HG03575 (cell line): ENCODE data around the gene HOXB13.
"Not testable (repeated sequence)": the region's sequence is repeated elsewhere in the genome, so short reads cannot be mapped to it uniquely, and the experiment has no call there.

Source experiments
- ATAC-seq: cut with Tn5 transposase; IDR thresholded peaks from one replicate; pipeline ENCODE4 v1.9.1; 2021; ENCODE audit not compliant: unreplicated experiment, insufficient number of reproducible peaks, low FRiP score; ENCODE audit errors: extremely low read depth

The HOXB13 gene

DNA sequence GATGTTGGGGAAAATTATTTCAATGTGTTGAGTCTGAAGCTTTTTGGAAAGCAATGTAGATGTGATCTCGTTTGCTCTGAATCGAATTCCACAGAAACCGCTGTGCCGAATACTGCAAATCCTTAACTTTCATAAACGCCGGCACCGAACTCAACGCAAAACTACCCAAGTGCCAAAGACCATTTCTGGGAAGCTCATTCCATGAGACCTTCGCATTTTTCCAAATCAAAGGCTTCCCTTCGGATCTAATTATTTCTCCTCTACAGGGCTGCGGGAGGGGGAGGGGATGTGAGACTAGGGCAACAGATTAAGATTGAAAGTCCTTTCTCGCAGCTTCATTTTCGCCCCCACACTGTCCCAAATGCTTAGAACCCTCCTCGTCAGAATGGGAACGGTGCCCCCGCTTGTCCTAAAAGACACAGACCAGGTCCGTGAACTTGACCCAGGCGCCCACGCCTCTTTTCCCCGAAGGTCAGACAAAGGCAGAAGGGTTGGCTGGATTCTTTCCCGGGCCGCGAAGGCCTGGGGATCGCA lies 10.3 kb downstream of the HOXB13 start:
- ATAC-seq = no peak

DNA sequence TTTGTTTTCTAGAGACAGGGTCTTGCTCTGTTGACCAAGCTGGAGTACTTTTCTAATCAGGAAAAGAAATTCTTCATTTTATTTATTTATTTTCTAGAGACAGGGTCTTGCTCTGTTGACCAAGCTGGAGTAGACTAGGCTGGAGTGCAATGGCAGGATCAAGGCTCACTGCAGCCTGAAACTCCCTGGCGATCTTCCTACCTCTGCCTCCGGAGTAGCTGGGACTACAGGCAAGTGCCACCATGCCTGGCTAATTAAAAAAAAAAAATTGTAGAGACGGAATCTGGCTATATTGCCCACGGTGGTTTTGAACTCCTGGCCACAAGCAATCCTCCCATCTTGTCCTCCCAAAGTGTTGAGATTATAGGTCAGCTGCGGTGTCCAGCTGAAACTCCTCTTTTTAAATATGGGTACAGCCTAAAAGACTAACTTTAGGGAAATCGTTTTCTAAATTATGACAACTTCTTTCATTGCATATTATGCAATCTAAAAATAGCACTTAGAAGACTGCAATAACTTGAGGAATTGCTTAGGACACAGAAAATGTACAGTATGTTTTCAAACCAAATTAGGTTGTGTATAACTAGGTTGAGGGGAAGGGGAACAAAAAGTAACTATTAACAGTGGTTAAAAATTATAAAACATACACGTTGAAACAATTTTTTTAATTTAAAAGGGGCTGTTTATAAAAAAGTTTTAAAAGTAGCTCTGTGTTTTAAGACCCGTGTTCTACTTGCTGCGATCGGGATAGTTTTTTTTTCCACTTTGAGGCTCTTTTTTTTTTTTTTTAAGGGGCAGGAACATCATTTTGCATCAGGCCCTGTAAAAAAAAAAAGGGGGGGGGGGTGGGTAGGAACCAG lies 11.0 kb downstream of the HOXB13 start:
- no peak for ATAC-seq

DNA sequence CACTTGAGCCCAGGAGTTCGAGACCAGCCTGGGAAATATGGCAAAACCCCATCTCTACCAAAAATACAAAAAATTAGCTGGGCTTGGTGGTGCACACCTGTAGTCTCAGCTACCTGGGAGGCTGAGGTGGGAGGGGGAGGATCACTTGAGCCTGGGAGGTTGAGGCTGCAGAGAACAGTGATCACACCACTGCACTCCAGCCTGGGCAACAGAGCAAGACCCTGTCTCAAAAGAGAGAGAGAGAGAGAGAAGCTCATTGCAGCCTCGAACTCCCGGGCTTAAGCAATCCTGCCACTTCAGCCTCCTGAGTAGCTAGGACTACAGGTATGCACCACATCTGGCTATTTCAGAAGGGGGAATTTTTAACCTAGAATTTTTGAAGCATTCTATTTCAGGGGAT lies 12.0 kb downstream of the HOXB13 start:
- ATAC-seq = not testable (repeated sequence)

DNA sequence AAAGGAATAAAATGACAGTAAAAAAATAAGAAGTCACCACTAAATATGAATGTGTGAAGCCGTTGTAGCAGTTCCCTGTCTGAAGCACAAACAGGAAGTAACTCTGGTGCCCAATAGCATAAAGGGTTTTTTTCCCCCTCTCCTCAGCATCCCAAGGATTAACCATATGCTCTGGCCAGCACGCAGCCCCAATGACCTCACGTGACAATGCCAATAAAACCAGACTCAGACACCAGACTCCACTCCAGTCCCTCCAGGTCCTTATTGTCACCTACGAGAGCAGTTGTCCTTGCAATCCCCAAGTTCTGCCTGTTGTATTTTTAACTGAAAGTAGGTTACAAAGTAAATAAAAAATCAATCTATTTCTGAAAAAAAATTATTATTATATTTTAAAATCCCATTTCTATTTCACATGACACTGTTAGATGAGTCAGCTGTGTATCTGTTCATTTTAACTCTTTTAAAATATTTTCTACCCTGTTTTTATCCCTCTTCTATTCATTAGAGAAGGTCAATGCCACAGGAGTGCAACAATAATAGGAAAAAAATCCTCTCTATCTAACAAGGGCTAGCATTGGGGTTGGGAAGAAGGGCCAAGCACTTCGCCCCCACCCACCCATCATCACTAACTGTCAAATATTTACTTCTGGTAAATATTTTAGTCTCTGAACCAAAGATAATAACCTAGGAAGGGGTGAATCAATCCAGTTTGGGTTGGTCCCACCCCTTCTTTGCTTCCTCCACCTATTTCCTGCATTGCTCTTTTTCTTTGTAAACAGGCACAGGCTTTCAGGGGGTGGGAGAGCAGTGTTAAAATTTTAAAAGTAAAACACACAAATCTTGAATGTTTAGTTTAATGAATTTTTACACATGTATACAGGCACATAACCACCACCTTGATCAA lies 12.8 kb downstream of the HOXB13 start:
- no peak for ATAC-seq

DNA sequence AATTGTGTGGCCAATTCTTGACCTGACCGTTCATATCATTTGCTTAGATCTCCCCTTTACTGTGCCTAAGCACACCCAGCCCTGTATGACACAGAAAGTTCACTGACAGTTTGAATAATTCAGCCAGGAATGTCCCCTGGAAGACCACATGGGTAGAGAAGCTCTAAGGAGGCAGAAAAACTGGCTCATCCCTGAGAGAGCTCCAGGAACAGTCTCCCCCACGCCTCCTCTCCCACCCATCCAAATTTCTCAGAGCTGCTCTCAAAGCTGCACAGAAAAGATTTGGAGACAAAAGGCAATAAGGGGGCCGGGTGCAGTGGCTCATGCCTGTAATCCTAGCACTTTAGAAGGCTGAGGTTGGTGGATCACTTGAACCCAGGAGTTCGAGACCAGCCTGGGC lies 17.4 kb downstream of the HOXB13 start:
- no peak for ATAC-seq

DNA sequence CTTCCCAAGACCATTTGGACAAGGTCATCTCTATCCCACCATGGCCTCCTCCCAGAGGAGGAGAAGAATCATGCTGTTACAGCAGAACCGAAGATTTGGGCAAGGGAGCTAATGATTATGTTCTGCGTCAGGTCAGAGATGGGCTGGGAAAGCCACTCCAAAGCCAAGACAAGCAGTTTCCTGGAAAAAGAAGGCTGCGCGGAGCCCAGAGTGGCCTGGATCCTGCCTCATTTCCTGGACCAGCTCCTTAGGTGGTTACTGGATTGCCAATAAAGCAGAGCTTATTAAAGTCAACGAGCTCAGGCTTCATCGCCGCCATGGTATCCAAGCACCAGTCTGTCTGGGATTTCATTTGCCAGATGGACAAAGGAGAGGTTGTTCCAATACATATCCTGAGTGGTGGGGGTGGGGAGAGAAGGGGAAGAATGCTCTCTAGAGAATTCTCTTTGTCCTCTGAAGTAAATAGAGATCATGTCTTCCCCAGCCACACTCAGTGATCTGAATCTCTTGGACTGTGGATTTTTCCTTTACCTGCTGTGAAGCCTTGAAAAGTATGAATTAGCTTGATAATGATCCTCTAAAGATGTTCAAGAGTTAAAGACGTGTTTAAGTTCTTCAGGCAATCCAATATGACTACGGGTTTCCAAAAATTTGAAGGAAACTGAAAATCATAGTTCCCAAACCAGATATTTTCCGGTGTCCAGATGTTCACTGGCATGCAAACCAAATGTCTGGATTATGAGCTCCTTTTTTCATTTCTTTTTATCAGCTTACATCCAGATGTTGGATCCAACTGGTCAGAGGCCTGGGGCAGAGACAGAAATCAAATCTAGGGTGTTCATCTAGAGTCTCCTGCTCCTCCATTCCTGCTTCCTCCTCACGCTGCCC lies 23.9 kb downstream of the HOXB13 start:
- ATAC-seq = no peak

DNA sequence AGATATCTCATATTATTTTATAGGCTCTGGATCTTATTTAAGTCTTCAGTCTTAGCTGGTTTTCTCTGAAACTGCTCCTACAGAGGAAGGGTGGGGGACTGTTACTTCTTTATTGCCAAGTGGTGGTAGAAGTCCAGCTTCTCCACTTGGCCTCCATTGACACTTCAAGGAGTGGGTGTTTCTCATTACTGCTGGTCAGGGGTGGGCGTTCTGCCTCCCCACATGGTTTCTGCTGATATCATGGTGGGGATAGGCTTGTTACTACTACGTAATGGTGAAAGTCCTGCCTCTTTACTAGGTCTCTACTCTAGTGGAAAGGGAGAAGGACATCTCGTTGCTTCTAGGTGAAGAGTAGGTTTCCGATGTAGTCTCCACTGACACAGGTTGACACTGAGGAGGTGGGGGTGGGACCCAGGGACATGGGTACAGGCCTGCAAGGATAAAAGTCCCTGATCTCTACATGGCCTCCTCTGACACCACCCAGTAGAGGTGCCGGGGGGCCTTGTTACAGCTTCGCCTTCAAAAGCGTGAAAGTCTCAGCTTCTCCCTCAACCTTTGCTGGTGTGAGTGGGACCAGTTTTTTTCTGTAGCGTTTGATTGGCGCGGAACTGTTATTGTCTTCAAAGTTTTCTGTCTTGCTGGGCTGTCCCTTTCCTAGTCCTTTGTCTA lies 26.6 kb downstream of the HOXB13 start:
- no peak for ATAC-seq

DNA sequence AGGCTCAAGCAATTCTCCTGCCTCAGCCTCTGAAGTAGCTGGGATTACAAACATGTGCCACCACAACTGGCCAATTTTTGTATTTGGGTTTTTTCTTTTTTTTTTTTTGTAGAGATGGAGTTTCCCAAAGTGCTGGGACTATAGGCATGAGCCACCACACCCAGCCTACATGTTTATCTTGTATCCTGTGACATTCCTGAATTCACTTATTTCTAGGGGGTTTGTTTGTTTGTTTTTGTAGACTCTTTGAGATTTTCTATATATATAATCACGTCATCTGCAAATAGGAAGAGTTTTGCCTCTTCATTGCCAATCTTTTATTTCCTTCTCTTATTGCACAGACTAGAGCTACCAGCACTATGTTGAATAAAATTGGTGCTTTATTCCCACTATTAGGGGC lies 35.4 kb downstream of the HOXB13 start:
- no peak for ATAC-seq

DNA sequence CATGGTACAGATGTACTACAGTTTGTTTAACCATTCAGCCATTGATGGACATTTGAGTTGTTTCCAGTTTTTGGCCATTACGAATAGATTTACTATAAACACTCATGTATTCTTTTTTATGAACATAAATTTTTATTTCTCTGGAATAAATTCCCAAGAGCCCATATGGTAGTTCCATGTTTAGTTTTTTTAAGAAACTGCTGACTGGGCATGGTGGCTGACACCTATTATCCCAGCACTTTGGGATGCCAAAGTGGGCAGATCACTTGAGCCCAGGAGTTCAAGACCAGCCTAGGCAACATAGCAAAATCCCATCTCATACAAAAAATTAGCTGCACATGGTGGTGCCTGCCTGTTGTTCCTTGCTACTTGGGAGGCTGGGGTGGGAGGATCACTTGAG lies 36.5 kb downstream of the HOXB13 start:
- ATAC-seq = no peak

DNA sequence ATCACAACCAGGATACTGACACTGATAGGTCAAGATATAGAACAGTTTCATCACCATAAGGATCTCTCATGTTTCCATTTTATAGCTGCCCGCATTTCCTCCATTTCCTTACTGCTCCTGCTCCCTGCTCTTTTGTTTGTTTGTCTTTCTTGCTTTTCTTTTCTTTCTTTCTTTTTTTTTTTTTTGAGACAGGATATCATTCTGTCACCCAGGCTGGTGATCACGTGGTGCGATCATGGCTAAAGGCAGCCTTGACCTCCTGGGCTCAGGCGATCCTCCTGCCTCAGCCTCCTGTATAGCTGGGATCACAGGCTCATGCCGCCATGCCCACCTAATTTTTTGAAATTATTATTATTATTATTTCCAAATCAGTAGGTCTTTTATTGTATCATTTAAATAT lies 37.9 kb downstream of the HOXB13 start:
- no peak for ATAC-seq

DNA sequence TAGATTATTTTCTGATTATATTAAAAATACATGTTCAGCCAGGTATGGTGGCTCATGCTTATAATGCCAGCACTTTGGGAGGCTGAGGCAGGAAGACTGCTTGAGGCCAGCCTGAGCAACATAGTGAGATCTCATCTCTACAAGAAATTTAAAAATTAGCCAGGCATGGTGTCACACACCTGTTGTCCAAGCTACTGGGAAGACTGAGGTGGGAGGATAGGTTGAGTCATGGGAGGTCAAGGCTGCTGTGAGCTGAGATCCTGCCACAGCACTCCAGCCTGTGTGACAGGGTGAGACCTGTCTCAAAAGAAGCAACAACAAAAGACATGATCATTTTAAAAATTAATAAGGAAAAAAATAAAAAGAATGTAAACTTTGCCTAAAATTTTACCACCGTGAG lies 46.9 kb downstream of the HOXB13 start:
- ATAC-seq = no peak

DNA sequence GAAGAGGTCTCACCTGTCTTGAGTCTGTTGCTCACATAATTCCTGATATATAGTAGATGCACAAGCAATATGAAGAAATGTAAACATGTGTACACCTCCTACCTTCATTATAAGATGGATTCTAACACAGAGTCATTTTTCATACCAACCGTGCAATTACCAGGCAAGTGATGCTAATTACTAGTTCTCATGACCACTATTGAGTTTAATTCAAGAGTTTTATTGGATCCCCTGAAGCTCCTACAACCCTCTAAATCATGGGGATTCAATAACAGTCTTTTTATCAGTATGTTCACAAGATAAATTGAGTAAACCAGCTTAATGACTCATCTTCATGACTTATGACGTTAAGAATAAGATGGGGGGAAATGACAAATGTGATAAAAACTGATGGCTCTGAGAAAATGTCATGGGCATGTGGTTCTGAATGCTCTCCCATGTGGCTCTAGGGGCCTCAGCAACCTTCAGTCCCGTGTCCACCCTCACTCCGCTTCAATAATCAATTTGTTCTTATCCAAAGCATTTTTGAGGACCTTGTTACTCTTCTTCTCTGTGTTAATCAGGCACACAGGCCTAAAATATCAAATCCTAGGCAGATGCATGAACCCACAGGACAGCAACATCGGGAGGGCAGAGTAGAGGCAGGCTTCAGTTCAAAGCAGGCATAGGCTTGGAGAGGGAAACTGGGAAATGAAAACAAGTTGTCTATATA lies 49.0 kb downstream of the HOXB13 start:
- ATAC-seq = no peak

DNA sequence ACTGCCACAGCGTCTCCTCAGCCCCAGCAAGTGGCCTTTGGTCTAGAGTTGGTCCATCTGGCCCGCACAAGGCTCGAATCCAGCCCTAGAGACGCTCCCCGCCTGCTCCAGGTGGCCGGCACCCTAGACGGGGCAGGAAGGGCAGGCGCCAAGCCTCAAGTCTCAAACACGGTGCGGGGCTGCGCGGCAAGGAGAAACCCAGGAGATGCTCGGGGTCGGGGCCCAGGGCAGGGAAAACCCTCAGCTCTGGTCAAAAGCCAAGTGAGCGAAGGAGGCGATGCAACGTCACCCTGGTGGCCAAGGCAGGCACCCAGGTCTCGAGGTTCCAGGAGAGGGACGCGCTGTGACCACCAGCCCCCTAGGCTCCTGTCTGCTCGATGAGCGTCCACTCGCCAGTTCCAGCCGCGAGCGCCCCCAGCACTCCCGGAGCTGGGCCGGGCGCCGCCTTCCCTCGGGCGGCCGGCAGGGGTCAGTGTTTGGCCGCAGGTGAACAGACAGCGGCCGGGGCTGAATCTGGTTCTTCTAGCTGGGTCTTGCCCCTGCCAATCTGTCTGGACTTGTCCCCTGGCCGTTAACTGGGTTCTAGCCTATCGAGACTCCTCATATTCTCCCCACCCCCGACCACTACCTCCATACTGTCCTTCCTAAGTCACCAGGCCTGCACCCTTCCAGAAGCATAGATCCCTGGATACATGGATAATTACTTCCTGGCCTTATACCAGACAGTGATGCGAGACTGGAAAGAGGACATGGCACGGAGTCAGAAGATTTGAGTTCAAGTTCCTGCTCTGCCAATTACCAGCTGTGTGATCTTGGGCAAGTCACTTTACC lies 50.2 kb downstream of the HOXB13 start:
- no peak for ATAC-seq

DNA sequence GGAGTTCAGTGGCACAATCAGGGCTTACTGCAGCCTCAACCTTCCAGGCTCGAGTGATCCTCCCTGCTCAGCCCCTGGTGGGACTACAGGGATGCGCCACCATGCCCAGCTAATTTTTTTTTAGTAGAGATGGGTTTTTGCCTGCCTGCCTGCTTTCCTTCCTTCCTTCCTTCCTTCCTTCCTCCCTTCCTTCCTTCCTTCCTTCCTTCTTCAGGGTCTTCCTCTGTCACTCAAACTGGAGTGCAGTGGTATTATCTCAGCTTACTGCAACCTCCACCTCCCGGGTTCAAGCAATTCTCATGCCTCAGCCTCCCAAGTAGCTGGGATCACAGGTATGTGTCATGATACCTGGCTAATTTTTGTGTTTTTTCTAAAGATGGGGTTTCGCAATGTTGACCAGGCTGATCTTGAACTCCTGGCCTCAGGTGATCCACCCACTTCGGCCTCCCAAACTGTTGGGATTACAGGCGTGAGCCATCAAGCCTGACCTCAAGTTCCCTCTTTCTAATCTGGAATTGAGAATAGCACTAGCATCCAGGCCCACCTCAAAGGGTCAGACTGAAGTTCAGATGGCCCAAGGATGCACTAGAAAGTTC lies 51.5 kb downstream of the HOXB13 start:
- no peak for ATAC-seq
